ENCODE data around the gene LRCH1. TPM values are rescaled to one million over a fixed set of nuclear protein-coding genes. Genes with fewer than 3 reads are reported as not detected.
A peak's percentile ranks its signal among the peaks of the same experiment; 100 is the strongest.

Gene LRCH1
- total RNA-seq, 1 donor from 2014 or later, result 17.0 TPM

DNA sequence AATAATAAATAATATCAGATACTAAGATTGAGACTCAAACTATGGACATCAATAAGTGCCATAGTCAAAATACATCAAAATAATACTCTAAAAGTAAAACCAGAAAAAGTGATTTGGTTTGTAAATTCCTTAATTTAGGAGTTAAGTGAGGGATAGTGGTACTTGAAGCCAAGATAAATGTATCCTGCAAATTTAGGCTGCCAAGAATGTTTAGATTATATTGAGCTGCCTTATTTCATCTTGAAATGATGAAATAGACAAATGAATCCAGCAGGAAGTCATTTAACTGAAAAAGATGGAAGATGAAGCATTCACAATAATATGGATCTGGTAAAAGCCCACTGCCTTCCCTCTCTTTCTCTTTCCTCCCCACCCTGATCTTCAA is 112.3 kb downstream of the LRCH1 start:
- TF ChIP-seq, protein P1, sequence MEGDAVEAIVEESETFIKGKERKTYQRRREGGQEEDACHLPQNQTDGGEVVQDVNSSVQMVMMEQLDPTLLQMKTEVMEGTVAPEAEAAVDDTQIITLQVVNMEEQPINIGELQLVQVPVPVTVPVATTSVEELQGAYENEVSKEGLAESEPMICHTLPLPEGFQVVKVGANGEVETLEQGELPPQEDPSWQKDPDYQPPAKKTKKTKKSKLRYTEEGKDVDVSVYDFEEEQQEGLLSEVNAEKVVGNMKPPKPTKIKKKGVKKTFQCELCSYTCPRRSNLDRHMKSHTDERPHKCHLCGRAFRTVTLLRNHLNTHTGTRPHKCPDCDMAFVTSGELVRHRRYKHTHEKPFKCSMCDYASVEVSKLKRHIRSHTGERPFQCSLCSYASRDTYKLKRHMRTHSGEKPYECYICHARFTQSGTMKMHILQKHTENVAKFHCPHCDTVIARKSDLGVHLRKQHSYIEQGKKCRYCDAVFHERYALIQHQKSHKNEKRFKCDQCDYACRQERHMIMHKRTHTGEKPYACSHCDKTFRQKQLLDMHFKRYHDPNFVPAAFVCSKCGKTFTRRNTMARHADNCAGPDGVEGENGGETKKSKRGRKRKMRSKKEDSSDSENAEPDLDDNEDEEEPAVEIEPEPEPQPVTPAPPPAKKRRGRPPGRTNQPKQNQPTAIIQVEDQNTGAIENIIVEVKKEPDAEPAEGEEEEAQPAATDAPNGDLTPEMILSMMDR (conservative IDR thresholded peaks at IDR 0.05; ENCODE audit: low read depth, low read length), result no peak
- no peak for DNase-seq (ENCODE audit: low read depth)
- no peak overlapping the region for H3K4me3 ChIP-seq (ENCODE audit: low read depth, low read length)

DNA sequence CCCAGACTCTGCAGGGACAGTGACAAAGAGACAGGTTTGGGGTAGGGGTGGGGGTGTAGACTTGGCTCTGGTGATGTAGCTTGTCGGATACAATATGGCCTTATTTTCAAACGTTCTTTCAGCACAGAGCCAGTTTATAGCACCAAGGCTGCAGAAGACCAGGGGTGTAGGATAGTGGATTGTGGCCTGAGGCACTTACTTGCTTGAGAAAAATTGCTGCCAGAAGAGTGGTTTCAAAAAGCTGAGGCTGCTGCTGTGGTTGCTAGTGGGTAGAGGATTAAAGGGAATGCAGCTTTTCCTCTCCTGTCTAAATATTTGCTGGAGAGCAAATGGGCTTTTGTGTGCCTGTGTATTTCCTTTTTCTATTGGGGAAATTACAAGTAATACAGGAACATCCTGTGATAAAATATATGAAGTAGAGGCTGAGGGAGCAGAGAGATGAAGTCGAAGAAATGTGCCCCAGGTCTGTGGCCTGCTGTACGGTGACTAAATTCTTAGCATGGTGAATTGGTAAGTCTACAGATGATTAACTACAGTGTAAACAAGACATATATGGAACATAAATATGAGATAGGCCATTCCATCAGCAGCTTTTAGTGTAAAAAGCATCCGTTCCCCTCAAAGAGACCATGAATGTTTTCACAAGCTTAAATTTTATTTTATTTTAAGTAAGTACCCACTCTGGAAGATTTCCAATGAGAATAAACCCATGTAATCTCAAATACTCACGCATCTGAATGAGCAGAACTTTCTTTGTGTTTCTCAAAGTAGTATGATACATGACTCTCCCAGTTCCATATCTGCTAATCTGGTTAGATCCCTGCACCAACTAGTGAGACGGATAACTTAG is 112.9 kb downstream of the LRCH1 start:
- no peak overlapping the region for H3K4me3 ChIP-seq (ENCODE audit: low read depth, low read length)
- DNase-seq (ENCODE audit: low read depth), result no peak
- TF ChIP-seq, protein P1 (conservative IDR thresholded peaks at IDR 0.05; ENCODE audit: low read depth, low read length), result no peak

DNA sequence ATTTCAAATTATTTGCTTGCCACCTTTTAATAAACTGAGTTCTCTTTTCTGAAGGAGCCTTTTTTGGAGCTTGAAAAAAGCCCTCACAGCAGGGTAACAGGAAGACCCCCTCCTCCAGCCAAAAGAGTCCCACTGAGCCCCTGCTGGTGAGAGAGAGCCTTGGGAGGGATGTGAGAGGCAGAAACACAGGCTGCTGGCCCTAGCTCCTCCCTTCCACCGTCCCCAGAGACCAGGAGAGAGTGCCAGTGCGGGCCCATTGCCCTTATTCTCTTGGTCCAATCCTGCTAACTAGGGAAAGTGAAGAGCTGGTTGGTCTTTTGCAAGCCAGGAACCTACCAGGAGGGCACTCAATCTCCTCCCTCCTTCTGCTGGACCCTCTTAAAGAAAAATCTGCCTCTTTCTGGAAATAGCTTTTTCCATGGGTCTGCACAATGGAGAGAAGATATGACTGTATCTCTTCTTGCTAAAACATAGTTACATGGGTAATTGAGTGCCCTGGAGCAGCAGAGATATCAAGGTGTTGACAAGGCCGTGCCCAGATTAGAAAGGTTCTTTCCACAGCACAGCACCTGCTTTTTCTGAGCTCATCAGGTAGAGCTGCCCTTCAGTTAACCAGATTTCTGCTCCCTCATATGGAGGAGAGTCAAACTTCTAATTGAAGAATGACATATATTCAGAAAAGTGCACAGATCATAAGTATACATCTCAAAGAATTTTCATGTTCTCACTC is 113.9 kb downstream of the LRCH1 start:
- no peak overlapping the region for H3K4me3 ChIP-seq (ENCODE audit: low read depth, low read length)
- TF ChIP-seq, protein P1 (conservative IDR thresholded peaks at IDR 0.05; ENCODE audit: low read depth, low read length), result peak; percentile 24
- DNase-seq (ENCODE audit: low read depth), result no peak

DNA sequence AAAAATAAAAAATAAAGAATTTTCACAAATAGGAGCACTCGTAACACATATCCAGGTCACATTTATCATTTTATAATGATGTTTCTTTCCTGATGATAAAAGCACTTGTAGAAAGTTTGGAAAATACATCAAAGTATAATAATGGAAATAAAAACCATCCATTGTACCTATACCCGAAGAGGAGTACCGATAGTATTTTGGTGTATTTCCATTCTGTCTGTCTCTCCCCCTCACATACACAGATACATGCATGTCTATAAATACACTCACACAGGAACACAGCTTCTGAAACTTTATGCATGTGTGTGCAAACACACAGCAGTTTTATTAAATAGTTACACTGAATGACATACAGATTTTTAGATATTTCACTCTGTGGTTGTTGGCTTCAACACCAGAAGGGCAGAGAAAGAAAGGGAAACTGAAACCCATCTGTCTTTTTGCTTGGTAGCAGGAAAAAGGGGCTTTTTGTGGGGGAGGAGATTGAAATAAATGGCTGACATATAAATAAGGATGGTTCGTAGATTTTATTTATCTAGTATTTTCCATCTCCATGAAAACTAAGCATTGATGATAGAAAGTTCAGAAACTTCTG is 114.8 kb downstream of the LRCH1 start:
- TF ChIP-seq, protein P1 (conservative IDR thresholded peaks at IDR 0.05; ENCODE audit: low read depth, low read length), result no peak
- peak overlapping the region; percentile 21 for H3K4me3 ChIP-seq (ENCODE audit: low read depth, low read length)
- DNase-seq (ENCODE audit: low read depth), result no peak

DNA sequence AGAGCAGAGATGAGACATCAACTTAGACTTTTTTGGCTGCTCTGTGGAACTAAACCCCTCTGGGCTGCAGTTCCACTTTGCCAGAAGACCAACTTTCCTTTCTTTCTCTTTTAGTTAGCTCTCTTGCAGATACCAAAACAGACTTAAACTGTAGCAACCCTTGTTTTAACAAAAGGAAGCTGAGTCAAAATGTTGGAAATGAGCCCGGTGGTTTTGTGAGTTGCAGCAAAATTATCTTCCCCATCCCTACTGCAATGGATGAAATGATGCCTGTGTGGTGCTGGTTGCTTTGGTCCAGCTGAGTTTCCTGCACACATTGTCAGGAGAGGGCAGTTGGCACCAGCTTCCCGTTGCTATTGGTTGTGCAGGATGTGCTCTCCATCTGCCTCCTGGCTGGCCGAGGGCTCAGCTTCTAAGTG is 115.3 kb downstream of the LRCH1 start:
- TF ChIP-seq, protein P1 (conservative IDR thresholded peaks at IDR 0.05; ENCODE audit: low read depth, low read length), result no peak
- H3K4me3 ChIP-seq (ENCODE audit: low read depth, low read length), result peak overlapping the region; percentile 21
- no peak for DNase-seq (ENCODE audit: low read depth)

DNA sequence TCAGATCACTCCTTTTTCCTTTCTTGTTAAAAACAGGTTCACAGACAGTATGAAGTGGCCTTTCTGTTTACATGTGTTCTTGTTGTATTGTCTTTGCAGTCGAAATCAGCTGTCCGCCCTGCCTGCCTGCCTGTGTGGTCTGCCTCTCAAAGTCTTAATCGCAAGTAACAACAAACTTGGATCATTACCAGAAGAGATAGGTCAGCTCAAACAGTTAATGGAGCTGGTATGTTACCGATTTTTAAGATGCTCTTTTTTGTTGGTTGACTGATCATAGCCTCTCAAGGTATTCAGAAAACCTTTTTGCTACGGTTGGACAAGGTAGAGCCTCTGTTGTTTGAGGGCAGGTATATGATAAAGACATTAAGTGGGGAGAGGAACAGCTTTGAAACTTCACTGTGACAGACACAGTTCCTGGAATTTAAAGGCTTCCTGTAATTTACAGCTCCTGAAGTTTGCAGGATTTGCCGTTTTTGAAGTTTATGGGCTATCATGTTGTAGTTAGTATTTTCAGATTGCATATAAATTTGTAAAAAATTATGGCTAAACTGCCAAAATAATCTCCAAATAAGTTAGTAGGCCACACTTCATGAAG is 116.1 kb downstream of the LRCH1 start:
- DNase-seq (ENCODE audit: low read depth), result no peak
- TF ChIP-seq, protein P1 (conservative IDR thresholded peaks at IDR 0.05; ENCODE audit: low read depth, low read length), result no peak
- no peak overlapping the region for H3K4me3 ChIP-seq (ENCODE audit: low read depth, low read length)

Data from epithelial cell of proximal tubule (primary cell).